GM19025 (cell line): ENCODE results near the gene CTNNA1.
"Not testable (repeated sequence)": the region's sequence is repeated elsewhere in the genome, so short reads cannot be mapped to it uniquely, and the experiment has no call there.

ENCODE experiments used
- ATAC-seq: cut with Tn5 transposase; IDR thresholded peaks from one replicate; pipeline ENCODE4 v1.9.1; 2021; ENCODE audit warnings: mild to moderate bottlenecking, low read depth, moderate library complexity; ENCODE audit not compliant: unreplicated experiment

CTNNA1 gene

GRCh38 chr5:138724470-138725146 is 28.6 kb upstream of the CTNNA1 start:
- no peak for ATAC-seq

- no peak for ATAC-seq
These were observed 27.9 kb upstream of the CTNNA1 start for GRCh38 chr5:138725153-138725817.

- ATAC-seq = no peak
These were observed 27.3 kb upstream of the CTNNA1 start for GRCh38 chr5:138725818-138726416.

- ATAC-seq = no peak
These were observed 26.4 kb upstream of the CTNNA1 start for GRCh38 chr5:138726848-138727247.

GRCh38 chr5:138730496-138730895 is 22.7 kb upstream of the CTNNA1 start:
- ATAC-seq = not testable (repeated sequence)

- ATAC-seq = no peak
These were observed 20.8 kb upstream of the CTNNA1 start for GRCh38 chr5:138732466-138732865.

GRCh38 chr5:138732933-138733332 is 20.3 kb upstream of the CTNNA1 start:
- ATAC-seq = no peak

- no peak for ATAC-seq
These were observed 19.7 kb upstream of the CTNNA1 start for GRCh38 chr5:138733509-138733908.

GRCh38 chr5:138736293-138736692 is 16.9 kb upstream of the CTNNA1 start:
- ATAC-seq = no peak

- ATAC-seq = no peak
These were observed 15.5 kb upstream of the CTNNA1 start for GRCh38 chr5:138737494-138738265.

GRCh38 chr5:138738399-138738798 is 14.8 kb upstream of the CTNNA1 start:
- ATAC-seq = no peak

- no peak for ATAC-seq
These were observed 13.3 kb upstream of the CTNNA1 start for GRCh38 chr5:138739938-138740337.

- ATAC-seq = no peak
These were observed 9.7 kb upstream of the CTNNA1 start for GRCh38 chr5:138743484-138743883.

- ATAC-seq = no peak
These were observed 8.0 kb upstream of the CTNNA1 start for GRCh38 chr5:138745268-138745667.

GRCh38 chr5:138748630-138749081 is 4.6 kb upstream of the CTNNA1 start:
- no peak for ATAC-seq

- not testable (repeated sequence) for ATAC-seq
These were observed 1.9 kb upstream of the CTNNA1 start for GRCh38 chr5:138751344-138751743.

GRCh38 chr5:138752341-138752950 is 779 bp upstream of the CTNNA1 start:
- no peak for ATAC-seq

- ATAC-seq = peak; percentile 17
These were observed 821 bp downstream of the CTNNA1 start for GRCh38 chr5:138753794-138754698.

GRCh38 chr5:138754699-138755057 is 1.5 kb downstream of the CTNNA1 start:
- ATAC-seq = no peak
